HG03460 (cell line): ENCODE data around the gene HRAS.

Source experiments
- ATAC-seq: cut with Tn5 transposase; IDR thresholded peaks from one replicate; pipeline ENCODE4 v1.9.1; 2021; ENCODE audit not compliant: unreplicated experiment

Gene HRAS

GRCh38 chr11:497565-498296, 37.6 kb downstream of the HRAS start:
- no peak for ATAC-seq

GRCh38 chr11:496834-497564, 38.4 kb downstream of the HRAS start:
- no peak for ATAC-seq

- no peak for ATAC-seq
Measured at GRCh38 chr11:495537-495931, 39.8 kb downstream of the HRAS start.

DNA sequence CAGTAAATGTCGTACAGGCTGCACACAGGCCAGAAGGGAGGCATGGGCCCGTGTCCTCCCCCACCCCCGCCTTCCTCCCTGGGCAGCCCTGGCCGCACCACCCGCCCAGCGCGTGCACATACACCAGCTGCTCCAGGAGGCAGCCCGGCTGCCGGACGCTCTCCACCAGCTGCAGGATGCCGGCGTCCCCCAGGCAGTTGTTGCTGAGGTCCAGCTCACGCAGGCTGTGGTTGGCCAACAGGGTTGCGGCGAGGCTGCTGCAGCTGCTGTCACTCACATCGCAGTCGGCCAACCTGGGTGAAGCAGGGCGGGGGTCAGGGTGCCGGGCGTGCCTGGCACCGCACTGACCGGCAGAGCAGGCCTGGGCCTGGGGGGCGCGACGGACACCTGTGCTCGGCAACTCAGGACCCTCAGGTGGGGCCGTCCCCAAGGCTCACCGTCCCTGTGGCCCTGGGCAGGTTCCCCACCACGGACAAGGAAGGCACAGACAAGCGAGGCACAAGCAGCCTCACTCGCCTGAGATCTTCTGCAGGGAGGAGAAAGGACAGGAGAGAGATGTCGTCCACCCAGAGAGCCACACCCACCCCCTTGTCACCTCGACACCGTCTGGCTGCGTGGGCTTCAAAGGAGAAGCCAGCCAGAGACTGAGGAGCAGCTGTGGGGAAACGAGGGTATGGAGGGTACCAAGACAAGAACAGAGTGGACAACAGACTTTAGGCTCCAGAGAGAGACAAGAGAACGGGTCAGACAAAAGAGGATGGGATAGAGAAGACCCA, 40.4 kb downstream of the HRAS start:
- ATAC-seq = no peak

GRCh38 chr11:492427-493226, 42.7 kb downstream of the HRAS start:
- ATAC-seq = no peak

DNA sequence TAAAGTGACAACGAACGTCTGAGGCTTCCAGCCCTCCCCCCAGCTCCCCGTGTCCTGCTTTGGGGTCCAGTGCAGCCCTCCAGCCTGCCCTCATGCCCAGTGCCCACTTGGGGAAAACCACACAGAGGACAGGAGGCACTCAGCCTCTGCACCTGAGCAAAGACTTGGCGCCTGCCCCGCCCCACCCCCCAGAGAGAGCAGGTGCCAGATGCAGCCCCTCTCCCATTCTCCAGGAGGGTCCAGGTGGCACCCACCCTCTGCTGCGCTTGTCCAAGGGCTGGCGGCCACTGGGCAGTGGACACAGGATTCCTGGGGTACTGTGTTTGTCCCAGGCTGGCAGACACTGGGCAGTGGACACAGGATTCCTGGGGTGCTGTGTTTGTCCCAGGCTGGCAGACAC, 44.0 kb downstream of the HRAS start:
- no peak for ATAC-seq

- no peak for ATAC-seq
Measured at GRCh38 chr11:490930-491260, 44.5 kb downstream of the HRAS start.

DNA sequence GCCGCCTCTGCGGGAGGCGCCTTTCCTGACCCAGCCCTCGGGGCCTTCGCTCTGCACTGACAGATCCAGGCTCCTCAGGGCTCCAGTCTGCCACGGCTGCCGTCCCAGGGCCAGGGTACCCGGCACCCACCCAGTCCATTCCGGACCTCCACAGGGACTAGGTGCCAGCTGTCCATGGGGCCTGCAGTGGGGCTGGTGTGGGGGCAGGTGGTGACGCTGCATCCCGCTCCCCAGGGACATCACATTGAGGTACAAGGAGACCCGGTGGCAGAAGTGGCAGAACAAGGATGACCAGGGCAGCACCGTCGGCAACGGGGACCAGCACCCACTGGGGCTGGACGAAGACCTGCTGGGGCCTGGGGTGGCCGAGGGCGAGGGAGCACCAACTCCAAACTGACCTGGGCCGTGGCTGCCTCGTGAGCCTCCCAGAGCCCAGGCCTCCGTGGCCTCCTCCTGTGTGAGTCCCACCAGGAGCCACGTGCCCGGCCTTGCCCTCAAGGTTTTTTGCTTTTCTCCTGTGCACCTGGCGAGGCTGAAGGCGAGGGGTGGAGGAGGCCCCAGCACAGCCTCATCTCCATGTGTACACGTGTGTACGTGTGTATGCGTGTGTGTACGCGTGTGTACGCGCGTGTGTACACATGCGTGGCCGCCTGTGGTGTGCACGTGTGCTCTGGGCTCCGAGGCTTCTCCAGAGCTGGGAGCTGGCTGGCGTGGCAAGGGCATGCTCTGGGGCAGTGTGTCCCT, 45.0 kb downstream of the HRAS start:
- no peak for ATAC-seq

DNA sequence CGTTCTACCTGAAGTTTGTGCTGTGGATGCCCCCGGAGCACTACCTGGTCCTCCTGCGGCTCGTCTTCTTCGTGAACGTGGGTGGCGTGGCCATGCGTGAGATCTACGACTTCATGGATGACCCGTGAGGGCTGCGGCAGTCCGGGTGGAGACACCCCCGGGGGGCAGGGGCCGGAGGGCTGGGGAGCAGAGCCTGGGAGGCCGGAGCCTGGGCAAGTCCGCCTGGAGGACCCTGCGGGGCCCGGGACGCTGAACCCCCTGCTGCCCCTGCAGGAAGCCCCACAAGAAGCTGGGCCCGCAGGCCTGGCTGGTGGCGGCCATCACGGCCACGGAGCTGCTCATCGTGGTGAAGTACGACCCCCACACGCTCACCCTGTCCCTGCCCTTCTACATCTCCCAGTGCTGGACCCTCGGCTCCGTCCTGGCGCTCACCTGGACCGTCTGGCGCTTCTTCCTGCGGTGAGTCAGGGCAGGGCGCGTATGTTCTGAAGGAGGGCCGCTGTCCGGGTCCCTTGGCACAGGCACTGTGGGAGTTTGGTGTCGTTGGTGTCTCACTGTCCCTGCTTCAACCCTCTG, 45.7 kb downstream of the HRAS start:
- no peak for ATAC-seq

DNA sequence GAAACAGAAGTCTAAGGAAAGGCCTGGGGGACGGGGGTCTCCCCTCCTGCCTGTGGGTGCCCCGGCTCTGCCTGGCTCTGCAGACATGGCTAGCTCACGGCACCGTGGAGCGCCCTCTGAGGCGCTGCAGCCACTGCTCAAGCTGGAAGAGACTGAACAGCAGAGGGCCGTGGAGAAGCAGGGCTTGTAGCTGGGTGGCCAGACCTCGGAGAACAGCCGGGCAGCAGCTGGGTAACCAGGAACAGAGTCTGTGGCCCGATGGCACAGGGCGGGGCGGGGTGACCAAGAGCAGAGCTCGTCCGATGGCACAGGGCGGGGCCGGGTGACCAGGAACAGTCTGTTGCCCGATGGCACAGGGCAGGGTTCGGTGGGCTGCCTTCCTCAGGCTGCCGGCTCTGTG, 46.4 kb downstream of the HRAS start:
- ATAC-seq = no peak

- ATAC-seq = no peak
Measured at GRCh38 chr11:488579-488978, 46.8 kb downstream of the HRAS start.

GRCh38 chr11:488062-488461, 47.3 kb downstream of the HRAS start:
- no peak for ATAC-seq

DNA sequence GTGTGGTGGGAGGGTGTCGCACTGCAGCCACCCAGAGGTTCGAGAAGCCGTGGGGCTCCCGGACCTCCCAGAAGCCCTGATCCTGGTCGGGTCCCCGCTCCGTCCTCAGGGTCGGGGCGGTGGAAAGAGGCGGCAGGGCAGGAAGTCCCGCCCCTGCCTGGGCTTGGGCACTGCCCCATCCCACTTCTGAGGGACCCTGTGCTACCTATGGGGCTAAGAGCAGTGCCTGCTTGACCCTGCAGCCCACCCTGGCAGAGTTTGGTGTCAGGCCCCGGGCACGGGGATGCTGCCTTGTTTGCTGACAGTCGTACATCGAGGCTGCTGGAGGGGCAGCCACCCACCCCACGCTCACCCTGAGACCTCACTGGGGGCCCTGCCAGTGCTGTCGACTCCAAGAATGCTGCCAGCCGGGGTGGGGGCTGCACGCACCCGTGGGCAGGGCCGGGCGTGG, 47.8 kb downstream of the HRAS start:
- no peak for ATAC-seq

GRCh38 chr11:486189-486588, 49.2 kb downstream of the HRAS start:
- no peak for ATAC-seq

DNA sequence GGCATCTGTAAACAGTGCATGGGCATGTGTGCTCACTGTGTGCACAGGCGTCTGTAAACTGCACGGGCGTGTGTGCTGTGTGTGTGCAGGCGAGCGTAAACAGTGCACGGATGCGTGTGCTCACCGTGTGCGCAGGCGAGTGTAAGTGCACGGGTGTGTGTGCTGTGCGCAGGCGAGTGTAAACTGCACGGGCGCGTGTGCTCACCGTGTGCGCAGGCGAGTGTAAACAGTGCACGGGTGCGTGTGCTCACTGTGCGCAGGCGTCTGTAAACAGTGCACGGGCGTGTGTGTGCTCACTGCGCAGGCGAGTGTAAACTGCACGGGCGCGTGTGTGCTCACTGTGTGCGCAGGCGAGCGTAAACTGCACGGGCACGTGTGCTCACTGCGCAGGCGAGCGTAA, 50.8 kb downstream of the HRAS start:
- ATAC-seq = no peak
